Activated CD4-positive, alpha-beta T cell treated with anti-CD3 and anti-CD28 coated beads for 24 hours (primary cell): Measurements from ENCODE around the gene FAM217A.
"Not testable (repeated sequence)": the region's sequence is repeated elsewhere in the genome, so short reads cannot be mapped to it uniquely, and the experiment has no call there.

Experiments used
- DNase-seq, 2 donors: peaks; one replicate each; pipeline ENCODE4 v3.0.0-alpha.2; 2020; ENCODE audit warnings: low read depth in 2 of 2

The FAM217A gene

GRCh38 chr6:4078691-4079471, at the start of gene FAM217A:
Gene FAM217A (minus strand): TSS chr6:4079137. CDS start chr6:4077414, 1,723 bp downstream.
- DNase-seq, result no peak

DNA sequence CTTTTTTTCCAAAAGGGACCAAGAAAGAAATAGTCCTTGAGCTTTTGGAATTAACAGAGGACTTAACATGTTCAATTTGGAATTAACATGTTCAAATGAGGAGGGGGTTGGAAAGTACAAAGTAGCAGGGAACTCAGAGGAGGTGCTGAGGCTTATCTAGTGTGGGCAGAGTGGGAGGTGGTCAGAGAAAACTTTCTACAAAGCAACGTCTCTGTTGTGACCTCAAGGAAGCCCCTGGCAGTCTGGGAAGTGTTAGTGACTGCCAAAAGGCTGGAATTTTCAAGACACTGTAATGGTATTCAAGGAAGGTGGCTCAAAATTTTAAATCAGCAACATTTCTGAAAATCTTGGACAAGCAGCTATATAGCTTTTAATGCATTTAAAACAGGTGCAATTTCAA, 49.1 kb upstream of the FAM217A start:
- no peak for DNase-seq

DNA sequence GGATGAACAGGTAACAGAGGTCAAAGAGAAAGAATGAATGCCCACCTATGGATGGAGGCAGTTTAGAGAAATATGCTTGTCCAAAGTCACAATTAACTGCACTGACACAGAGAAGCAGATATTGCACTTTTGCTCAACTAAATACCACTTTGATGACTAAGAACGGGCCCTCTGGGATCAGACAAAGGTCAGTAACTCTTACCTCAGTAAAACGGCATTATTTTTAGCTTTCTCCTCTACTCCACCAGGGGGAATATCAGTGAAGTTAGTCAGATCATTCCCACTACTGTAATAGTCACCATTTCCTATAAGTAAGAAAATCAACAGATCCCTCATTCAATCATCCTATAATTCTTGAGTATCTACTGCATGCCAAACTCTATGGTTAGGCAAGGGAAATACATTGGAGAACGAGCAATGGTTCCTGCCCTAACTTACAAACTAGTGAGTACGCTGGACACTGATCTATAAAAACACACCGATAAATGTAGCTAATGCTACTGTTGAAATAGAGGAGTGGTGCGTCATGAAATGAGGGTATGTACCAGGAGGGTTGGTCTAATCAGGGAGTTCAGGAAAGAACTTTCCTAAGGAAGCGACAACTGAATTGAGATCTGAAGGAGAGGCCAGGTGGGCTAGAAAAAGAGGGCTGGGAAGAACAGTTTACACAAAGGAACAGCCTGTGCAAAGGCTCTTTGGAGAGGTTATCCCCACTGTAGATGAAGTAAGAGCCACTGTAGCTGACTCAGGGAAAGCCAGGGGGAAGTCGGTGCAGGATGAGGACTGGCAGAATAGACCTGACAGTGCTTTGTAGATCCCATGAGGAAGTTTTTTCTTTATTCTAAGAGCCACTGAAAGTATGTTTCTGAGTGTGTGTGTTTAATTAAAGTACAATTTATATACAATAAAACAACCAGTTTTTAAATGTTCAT, 47.3 kb upstream of the FAM217A start:
- no peak for DNase-seq

GRCh38 chr6:4125500-4125899, 46.6 kb upstream of the FAM217A start:
- no peak for DNase-seq

DNA sequence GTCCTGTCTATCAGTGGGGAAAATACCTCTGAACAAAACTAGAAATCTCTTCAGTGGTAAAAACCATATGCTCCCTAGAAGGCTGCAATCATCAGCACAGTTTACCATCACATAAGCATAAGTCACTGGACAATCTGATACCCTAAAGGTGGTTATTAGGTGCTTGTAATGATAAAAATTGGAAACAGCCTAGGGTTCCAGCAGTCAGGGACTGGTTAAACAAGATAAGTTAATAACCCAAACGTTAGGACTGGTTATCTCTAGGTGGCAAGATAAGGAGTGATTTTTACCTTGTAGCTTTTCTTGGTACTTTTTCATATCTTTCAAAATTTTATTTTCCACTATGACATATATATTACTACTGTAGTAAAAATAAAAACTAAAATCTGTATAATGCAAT, 45.4 kb upstream of the FAM217A start:
- no peak for DNase-seq

GRCh38 chr6:4115741-4116140, 36.8 kb upstream of the FAM217A start:
- DNase-seq, result no peak

DNA sequence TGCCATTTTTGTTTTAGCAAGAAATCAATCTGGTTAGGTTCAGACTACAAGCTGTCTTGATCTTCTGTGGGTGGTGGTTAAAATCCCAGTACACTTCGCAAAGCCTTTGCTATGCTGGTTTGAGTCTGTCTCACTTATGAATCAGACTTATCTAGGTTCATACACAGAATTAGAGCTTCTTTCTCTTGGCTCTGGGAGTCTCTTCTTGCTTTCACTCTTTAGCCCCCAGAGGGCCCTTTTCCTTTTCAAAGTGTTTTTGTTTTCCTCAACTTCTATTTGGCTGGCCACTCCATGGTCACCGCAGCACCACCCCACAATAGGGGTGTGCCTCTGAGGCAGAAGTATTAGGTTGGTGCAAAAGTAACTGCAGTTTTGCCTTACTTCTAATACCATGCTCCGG, 35.2 kb upstream of the FAM217A start:
- DNase-seq, result no peak

DNA sequence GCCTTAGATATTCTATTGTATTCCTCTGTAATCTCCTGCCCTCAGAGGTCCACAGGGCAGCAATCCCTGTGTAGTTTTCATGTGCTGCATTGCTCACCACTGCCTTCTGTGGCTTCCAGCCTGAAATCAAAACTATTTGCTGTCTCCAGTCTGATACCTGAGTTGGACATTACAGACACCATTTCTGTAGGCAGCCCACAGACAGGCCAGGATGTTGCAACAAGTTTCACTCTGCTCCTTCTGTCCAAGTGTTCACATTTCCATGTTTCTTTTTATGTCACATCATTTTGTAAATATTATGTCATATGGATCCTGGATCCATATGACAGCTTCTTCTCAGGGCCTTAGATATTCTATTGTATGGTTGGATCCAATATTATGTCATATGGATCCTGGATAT, 34.7 kb upstream of the FAM217A start:
- DNase-seq, result no peak

DNA sequence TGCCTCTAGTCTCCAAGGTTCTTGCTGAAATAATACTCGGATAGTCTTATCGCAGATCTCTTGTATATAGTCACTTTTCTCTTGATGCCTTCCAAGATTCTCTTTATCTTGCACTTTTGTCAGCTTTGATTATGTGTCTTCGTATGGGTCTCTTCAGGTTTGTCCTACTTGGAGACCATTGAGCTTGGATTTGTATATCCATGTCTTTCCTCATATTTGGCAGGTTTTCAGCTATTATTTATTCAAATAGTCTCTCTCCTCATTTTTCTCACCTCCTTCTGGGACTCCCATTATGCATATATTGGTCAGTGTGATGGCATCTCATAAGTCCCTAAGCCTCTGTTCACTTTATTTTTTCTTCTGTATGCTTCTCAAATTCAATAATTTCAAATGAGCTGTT, 33.4 kb upstream of the FAM217A start:
- no peak for DNase-seq

DNA sequence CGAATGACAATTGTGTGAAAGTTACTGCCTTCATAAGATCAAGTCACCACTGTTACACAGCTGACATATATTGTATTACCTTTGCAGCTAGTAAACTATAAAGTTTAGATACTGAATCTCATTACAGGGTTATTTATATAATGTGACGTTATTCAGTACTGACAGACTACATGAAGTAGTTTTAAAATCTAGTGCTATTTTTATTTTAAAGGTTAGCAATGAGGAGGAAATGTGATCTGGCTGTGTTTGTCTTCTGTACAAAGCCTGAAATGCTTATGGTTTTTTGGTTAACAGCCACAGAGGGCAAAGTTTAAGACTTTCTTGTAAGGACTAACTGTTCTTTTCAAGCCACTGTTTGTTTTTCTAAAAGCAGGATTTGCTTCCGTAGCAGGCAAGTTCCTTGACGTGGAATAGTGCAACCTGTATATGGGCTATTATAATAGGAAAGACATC, 30.5 kb upstream of the FAM217A start:
- not testable (repeated sequence) for DNase-seq

- no peak for DNase-seq
These were observed 29.7 kb upstream of the FAM217A start for GRCh38 chr6:4108561-4109093.

DNA sequence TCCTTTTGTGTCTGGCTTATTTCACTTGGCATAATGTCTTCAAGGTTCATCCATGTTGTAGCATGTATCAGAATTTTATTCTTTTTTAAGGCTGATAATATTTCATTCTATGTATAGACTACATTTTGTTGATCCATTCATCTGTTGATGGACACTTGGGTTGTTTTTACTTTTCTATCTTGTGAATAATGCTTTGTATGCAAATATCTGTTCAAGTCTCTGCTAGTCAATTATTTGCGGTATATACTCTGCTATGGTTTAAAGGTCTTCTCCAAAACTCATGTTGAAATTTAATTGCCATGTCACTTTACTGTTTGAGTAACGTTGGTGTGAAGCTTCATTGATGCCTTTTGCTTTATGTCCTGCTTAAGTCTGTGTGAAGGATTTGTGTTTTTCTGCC, 28.9 kb upstream of the FAM217A start:
- no peak for DNase-seq

- no peak for DNase-seq
These were observed 27.1 kb upstream of the FAM217A start for GRCh38 chr6:4105980-4106536.

- no peak for DNase-seq
These were observed 25.0 kb upstream of the FAM217A start for GRCh38 chr6:4103929-4104328.

DNA sequence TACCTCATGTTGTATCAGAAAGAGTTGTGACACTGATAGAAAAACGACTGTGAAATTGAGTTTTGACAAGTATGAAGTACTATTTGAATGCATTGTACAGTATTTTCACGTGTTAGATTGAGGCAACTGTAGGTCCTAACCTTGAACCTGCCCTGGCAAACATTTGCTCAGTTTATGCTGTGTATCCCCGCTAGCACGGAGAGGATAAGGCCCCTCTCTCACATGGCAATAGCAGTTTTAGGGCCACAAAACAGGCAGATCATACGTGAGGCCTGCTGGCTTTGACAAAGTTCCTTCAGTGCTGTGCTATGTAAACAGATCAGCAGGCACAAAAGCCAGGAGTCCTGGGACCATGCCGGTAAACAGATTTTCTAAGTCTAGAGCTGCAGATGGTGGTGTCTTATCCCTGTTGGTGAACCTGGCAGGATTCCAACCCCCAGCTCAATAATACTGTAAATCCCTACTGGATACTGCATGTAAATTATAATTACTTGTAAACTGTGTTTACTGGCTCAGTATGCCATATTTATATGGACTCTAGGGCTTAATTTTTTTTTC, 23.8 kb upstream of the FAM217A start:
- DNase-seq, result no peak

DNA sequence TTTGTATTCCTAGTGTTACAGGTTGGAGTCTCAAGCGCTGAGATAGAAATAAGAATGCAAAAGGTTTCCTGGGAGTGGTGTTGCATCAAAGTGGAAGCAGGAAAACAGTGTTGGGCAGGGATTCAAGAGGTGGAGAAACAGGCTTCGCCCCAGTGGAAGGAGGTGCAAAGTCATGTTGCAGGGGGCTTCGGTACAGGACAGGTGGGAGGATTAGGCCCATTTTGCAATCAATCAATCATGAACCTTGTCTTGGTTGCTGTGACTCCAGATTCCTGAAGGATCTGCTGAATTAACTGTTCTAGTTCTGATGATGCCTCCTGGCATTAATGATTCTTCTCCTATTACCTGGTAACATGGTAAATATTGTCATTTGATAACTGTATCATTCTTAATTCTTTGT, 22.4 kb upstream of the FAM217A start:
- DNase-seq, result no peak

- no peak for DNase-seq
These were observed 21.7 kb upstream of the FAM217A start for GRCh38 chr6:4100655-4101054.

GRCh38 chr6:4093288-4093687, 14.4 kb upstream of the FAM217A start:
- no peak for DNase-seq

DNA sequence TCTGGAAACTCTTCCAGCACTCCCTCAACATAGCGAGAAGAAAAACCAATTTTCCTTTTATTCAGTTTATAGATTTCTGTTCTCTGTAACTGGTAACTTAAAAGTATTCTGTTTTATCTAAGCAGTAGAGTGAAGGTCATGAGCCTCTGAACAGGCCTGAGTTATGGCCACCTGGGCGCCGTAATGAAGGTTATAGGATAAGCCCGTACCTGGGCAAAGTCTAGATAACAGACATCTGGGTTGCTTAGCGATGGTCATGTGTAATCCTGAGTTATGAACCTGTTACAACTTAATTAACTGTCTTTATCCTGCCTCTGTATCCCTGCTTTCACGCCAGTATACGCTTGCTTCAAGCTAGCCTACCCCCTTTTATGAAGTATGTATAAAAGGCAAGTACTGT, 13.0 kb upstream of the FAM217A start:
- DNase-seq, result no peak

DNA sequence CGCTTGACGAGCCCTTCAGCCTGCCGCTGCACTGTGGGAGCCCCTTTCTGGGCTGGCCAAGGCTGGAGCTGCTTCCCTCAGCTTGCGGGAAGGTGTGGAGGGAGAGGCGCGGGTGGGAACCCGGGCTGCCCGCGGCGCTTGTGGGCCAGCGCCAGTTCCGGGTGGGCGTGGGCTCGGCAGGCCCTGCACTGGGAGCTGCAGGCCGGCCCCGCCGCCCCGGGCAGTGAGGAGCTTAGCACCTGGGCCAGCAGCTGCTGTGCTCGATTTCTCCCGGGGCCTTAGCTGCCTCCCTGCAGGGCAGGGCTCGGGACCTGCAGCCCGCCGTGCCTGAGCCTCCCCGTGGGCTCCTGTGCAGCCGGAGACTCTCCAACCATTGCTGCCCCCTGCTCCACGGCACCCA, 11.1 kb upstream of the FAM217A start:
- not testable (repeated sequence) for DNase-seq

GRCh38 chr6:4088704-4089103, 9.8 kb upstream of the FAM217A start:
- no peak for DNase-seq

DNA sequence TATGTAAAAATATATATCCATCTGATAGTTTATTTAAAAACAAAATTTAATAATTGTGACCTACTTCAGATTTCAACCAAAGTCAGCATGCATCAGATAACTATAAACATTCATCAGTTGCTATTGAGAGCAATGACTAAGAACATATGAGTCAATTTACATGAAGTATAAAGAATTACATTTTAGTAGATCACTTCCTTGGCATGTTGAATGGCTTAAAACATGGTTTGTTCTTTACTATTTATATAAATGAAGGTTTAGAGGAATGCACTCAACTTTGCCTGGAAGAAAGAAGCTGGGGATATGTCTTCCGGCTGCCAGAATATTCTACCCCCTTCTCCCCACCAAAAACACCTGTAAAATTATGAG, 6.4 kb upstream of the FAM217A start:
- DNase-seq, result no peak
